HCT116 (cell line): ENCODE results near the gene PPP1R10. TPM values are rescaled to one million over a fixed set of nuclear protein-coding genes. Genes with fewer than 3 reads are reported as not detected.
A peak's percentile ranks its signal among the peaks of the same experiment; 100 is the strongest.

ENCODE experiments used
- ATAC-seq: fragments of 200-7000 bp; cut with Tn5 transposase; 2 replicates; pipeline ENCODE4 v1.9.1; 2020; ENCODE audit warnings: mild to moderate bottlenecking, moderate library complexity
- BruUV-seq: library from RNA; stranded (reverse); fragments of 400-500 nt; replicated peaks from 2 replicates; lab custom pipeline; 2021; lab: Mats Ljungman, UMichigan
- CTCF ChIA-PET: fragments of 300-600 bp; sonication (Branson Sonifier 250); formaldehyde crosslinking; loops from one replicate; lab custom pipeline; 2021; ENCODE audit warnings: antibody characterized with exemption; lab: Charles Lee
- POLR2A ChIA-PET: fragments of 300-600, 350-600 bp; sonication (Branson Sonifier 250); formaldehyde crosslinking; loops from one replicate; lab custom pipeline; 2021; ENCODE audit warnings: antibody characterized with exemption; lab: Charles Lee
- RAD21 ChIA-PET, 2 experiments: fragments of 300-600 bp; sonication (Branson Sonifier 250); formaldehyde crosslinking; loops; one replicate each; lab custom pipeline; 2023; ENCODE audit warnings: low total read pairs in 2 of 2; ENCODE audit not compliant: uncharacterized antibody in 2 of 2, unreplicated experiment in 2 of 2, low non-redundant PET in 1 of 2; lab: Charles Lee
- DNase-seq: peaks from one replicate; pipeline ENCODE4 v3.0.0-alpha.2; 2010; ENCODE audit warnings: low read depth, low spot score
- H2AFZ ChIP-seq: fragments of 200-600 bp; shearing (Covaris generic), sonication (generic); 2 replicates; pipeline ENCODE4 v1.6.1; 2017; ENCODE audit warnings: low read depth, mixed run types, mixed read lengths, antibody characterized with exemption, low read length; ENCODE audit not compliant: poor library complexity, severe bottlenecking
- H3K27ac ChIP-seq: 2 replicates; pipeline ENCODE4 v1.5.1; 2012; ENCODE audit warnings: low read depth, low read length
- H3K27me3 ChIP-seq: fragments of 200-600 bp; sonication (generic); 2 replicates; pipeline ENCODE4 v1.6.1; 2016; ENCODE audit warnings: mixed run types, low read length, mixed read lengths; ENCODE audit not compliant: insufficient read depth
- H3K36me3 ChIP-seq, 2 experiments: fragments of 200-500 bp in 1 of 2; fragments of 200-600 bp in 1 of 2; sonication (Bioruptor generic) in 1 of 2; sonication (generic) in 1 of 2; 2 replicates each; pipeline versions ENCODE4 v1.5.1 to v1.6.1; 2014 to 2016; ENCODE audit warnings: low read length in 2 of 2, inconsistent platforms in 1 of 2, mixed read lengths in 1 of 2, mixed run types in 1 of 2; ENCODE audit not compliant: insufficient read depth in 2 of 2, control insufficient read depth in 1 of 2
- H3K4me1 ChIP-seq, 2 experiments: fragments of 200-600 bp in 1 of 2; sonication (generic) in 1 of 2; 2 replicates each; pipeline versions ENCODE4 v1.5.1 to v1.6.1; 2012 to 2017; ENCODE audit warnings: low read length in 2 of 2, inconsistent platforms in 1 of 2, mild to moderate bottlenecking in 1 of 2, mixed read lengths in 1 of 2, mixed run types in 1 of 2, moderate library complexity in 1 of 2; ENCODE audit not compliant: insufficient read depth in 2 of 2, control insufficient read depth in 1 of 2
- H3K4me2 ChIP-seq: fragments of 200-600 bp; sonication (generic); 2 replicates; pipeline ENCODE4 v1.6.1; 2017; ENCODE audit warnings: mixed run types, low read length, mixed read lengths
- H3K4me3 ChIP-seq, 2 experiments: fragments of 200-600 bp in 1 of 2; sonication (generic) in 1 of 2; replicated peaks in 1 of 2; 2 replicates each; pipeline ENCODE4 v1.5.1; 2011 to 2016; ENCODE audit warnings: low read length in 2 of 2, control low read depth in 1 of 2, low read depth in 1 of 2, mild to moderate bottlenecking in 1 of 2, mixed read lengths in 1 of 2, mixed run types in 1 of 2
- H3K79me2 ChIP-seq: fragments of 200-600 bp; sonication (generic); 2 replicates; pipeline ENCODE4 v1.6.1; 2017; ENCODE audit warnings: mild to moderate bottlenecking, mixed run types, low read length, moderate library complexity, mixed read lengths; ENCODE audit not compliant: insufficient read depth
- H3K9ac ChIP-seq: fragments of 200-600 bp; sonication (generic); 2 replicates; pipeline ENCODE4 v1.6.1; 2016; ENCODE audit warnings: low read length, mixed read lengths
- H3K9me2 ChIP-seq: fragments of 200-600 bp; sonication (generic), shearing (Covaris generic); 2 replicates; pipeline ENCODE4 v1.6.1; 2017; ENCODE audit warnings: mixed run types, mild to moderate bottlenecking, moderate library complexity; ENCODE audit not compliant: insufficient read depth
- H3K9me3 ChIP-seq, 2 experiments: fragments of 200-500 bp in 1 of 2; fragments of 200-600 bp in 1 of 2; sonication (Bioruptor generic) in 1 of 2; sonication (generic) in 1 of 2; 2 replicates each; pipeline ENCODE4 v1.6.1; 2014 to 2017; ENCODE audit warnings: low read length in 2 of 2, mixed read lengths in 2 of 2, inconsistent platforms in 1 of 2, low read depth in 1 of 2, mild to moderate bottlenecking in 1 of 2, mixed run types in 1 of 2, moderate library complexity in 1 of 2; ENCODE audit not compliant: control insufficient read depth in 1 of 2, insufficient read depth in 1 of 2
- H4K20me1 ChIP-seq: fragments of 200-600 bp; sonication (generic), shearing (Covaris generic); 2 replicates; pipeline ENCODE4 v1.6.1; 2017; ENCODE audit warnings: mixed run types, mild to moderate bottlenecking, moderate library complexity; ENCODE audit not compliant: insufficient read depth
- CBX3 ChIP-seq: IDR thresholded peaks from 2 replicates; pipeline ENCODE4 v1.6.1; 2012; ENCODE audit warnings: low read depth
- CEBPB ChIP-seq: IDR thresholded peaks from 2 replicates; pipeline ENCODE4 v1.6.1; 2012; ENCODE audit warnings: low read depth
- EGR1 ChIP-seq: IDR thresholded peaks from 2 replicates; pipeline ENCODE4 v1.6.1; 2012; ENCODE audit warnings: low read depth
- ELF1 ChIP-seq: IDR thresholded peaks from 2 replicates; pipeline ENCODE4 v1.6.1; 2012; ENCODE audit warnings: low read depth, borderline replicate concordance
- JUND ChIP-seq: IDR thresholded peaks from 2 replicates; pipeline ENCODE4 v1.6.1; 2012
- POLR2A ChIP-seq: IDR thresholded peaks from 2 replicates; pipeline ENCODE4 v1.7.0; 2011; ENCODE audit warnings: borderline replicate concordance; ENCODE audit not compliant: insufficient read depth, insufficient read length; ENCODE audit errors: extremely low read depth
- POLR2AphosphoS5 ChIP-seq: IDR thresholded peaks from 2 replicates; pipeline ENCODE4 v1.6.1; 2011; ENCODE audit warnings: mild to moderate bottlenecking, low read depth, low read length, moderate library complexity
- RAD21 ChIP-seq: IDR thresholded peaks from 2 replicates; pipeline ENCODE4 v1.6.1; 2012; ENCODE audit warnings: low read depth, mild to moderate bottlenecking
- YY1 ChIP-seq: IDR thresholded peaks from 2 replicates; pipeline ENCODE4 v1.6.1; 2011; ENCODE audit warnings: low read length, low read depth, moderate library complexity, mild to moderate bottlenecking; ENCODE audit not compliant: insufficient replicate concordance; ENCODE audit errors: extremely low read depth
- intact Hi-C: fragments of 100-400 bp; cut with micrococcal nuclease; formaldehyde crosslinking; loops from 2 replicates; pipeline ENCODE4 v1.10.0; 2022
- total RNA-seq: library from RNA; stranded (reverse); gene quantifications from one replicate; pipeline ENCODE4 v1.2.1, GENCODE V29; 2021; ENCODE audit not compliant: unreplicated experiment

The PPP1R10 gene
- total RNA-seq, 1 experiment from 2014 or later, result 104 TPM

DNA sequence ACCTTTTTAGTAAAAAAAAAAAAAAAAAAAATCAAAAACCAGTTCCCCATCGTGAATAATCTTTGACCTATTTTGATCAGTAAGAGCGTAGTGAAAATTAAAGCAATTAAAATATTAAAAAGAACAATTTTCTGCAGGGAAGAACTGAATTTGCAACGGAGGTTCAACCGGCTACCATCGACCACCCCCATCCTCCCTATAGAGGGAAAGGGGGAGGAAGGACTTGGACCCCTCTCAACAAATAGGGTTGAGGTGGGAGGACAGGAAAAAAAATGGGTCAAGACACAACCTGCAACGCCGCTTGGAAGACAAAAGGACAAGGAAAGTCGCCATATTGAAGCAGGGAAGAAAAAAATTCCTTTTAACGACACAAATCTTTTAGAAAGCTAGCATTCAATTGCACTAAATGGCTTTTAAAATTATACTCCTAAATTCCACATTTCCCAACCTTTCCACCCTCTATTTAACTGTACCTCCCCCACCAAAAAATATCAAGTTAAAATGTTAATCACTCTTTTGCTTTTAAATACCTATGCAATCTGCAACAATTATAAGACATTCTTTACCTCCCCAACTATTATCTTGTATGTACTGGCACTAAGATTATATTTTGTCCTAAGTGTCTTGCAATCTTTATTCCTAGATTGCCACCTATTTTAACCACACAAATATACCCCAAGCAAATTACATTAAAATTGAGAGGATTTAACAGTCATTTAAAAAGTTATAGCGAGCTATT is 1.7 kb downstream of the PPP1R10 start:
- peak overlapping the region; percentile 87 for H3K4me2 ChIP-seq
- DNase-seq (peak; percentile 75), ATAC-seq (no peak)
- RAD21 ChIA-PET, result interaction anchor here (0.5 to 0.7 kb wide), 2 partner anchors 17 to 19 kb away, joined by 3 to 4 read pairs; no protein-coding TSS in a partner anchor
- peak overlapping the region; percentile 92 to 94 for H3K4me3 ChIP-seq
- H3K9ac ChIP-seq, result peak overlapping the region; percentile 98
- H3K36me3 ChIP-seq, result peaks cover 14 to 33% of the 10 kb centered on the region in 2 experiments
- H3K79me2 ChIP-seq, result peaks cover 76% of the 10 kb centered on the region
- no peaks in the 10 kb centered on the region for H3K9me2 ChIP-seq
- H2AFZ ChIP-seq, result no peak overlapping the region
- TF ChIP-seq CEBPB (no peak), EGR1 (no peak), ELF1 (no peak), CBX3 (no peak), POLR2A (peak; percentile 98), JUND (no peak), POLR2AphosphoS5 (peak; percentile 93)
- BruUV-seq, result TSS peak; percentile 7
- CTCF ChIA-PET, result interaction anchor here (1.3 to 3.6 kb wide), 3 partner anchors 57 to 133 kb away, joined by 4 to 26 read pairs (median 5); partner anchors contain the start of gene DHX16
- H3K27ac ChIP-seq, result peak overlapping the region; percentile 87
- H3K4me1 ChIP-seq, result peaks cover 13 to 40% of the 10 kb centered on the region in 2 experiments
- POLR2A ChIA-PET, result interaction anchor here (0.7 to 3.5 kb wide), 26 partner anchors 11 to 472 kb away, joined by 3 to 17 read pairs (median 6); partner anchors contain the start of genes ABCF1, ATAT1, GNL1 and MDC1
- no peaks in the 10 kb centered on the region for H3K27me3 ChIP-seq
- H3K9me3 ChIP-seq, result no peaks in the 10 kb centered on the region
- no peaks in the 10 kb centered on the region; the same call in 1 of the 2 replicates for H4K20me1 ChIP-seq
- intact Hi-C loops, result loop anchor here (10.0 kb wide), 1 partner anchor 199 kb away; no protein-coding TSS in a partner anchor

- Histone ChIP-seq H2AFZ (no peak overlapping the region), H4K20me1 (no peaks in the 10 kb centered on the region; the same call in 1 of the 2 replicates), H3K27me3 (no peaks in the 10 kb centered on the region), H3K4me2 (peak overlapping the region; percentile 87), H3K36me3 (peaks cover 13 to 36% of the 10 kb centered on the region in 2 experiments), H3K9me3 (no peaks in the 10 kb centered on the region), H3K9me2 (no peaks in the 10 kb centered on the region), H3K79me2 (peaks cover 79% of the 10 kb centered on the region), H3K27ac (peak overlapping the region; percentile 87), H3K4me1 (peaks cover 13 to 40% of the 10 kb centered on the region in 2 experiments), H3K9ac (peak overlapping the region; percentile 98), H3K4me3 (peak overlapping the region; percentile 92 to 94)
- CTCF ChIA-PET, result interaction anchor here (1.3 to 3.6 kb wide), 3 partner anchors 58 to 132 kb away, joined by 4 to 26 read pairs (median 5); partner anchors contain the start of gene DHX16
- POLR2A ChIA-PET, result interaction anchor here (0.7 to 3.5 kb wide), 23 partner anchors 10 to 473 kb away, joined by 3 to 17 read pairs (median 6); partner anchors contain the start of genes ABCF1, ATAT1, GNL1 and MDC1
- RAD21 ChIA-PET, result interaction anchor here (0.5 to 0.7 kb wide), 2 partner anchors 18 to 19 kb away, joined by 3 to 4 read pairs; no protein-coding TSS in a partner anchor
- BruUV-seq, result no TSS peak
- no peak for TF ChIP-seq RAD21
- TF ChIP-seq YY1, result peak; percentile 92
- peak; percentile 16 for TF ChIP-seq POLR2A
- ATAC-seq (peak; percentile 61), DNase-seq (peak; percentile 93)
- intact Hi-C loops, result loop anchor here (5.0 to 10.0 kb wide), 2 partner anchors 133 to 200 kb away; no protein-coding TSS in a partner anchor
Measured at GRCh38 chr6:30614843-30615218, 2.2 kb downstream of the PPP1R10 start.
